ENCODE data around the gene XYLT1.

XYLT1 gene

DNA sequence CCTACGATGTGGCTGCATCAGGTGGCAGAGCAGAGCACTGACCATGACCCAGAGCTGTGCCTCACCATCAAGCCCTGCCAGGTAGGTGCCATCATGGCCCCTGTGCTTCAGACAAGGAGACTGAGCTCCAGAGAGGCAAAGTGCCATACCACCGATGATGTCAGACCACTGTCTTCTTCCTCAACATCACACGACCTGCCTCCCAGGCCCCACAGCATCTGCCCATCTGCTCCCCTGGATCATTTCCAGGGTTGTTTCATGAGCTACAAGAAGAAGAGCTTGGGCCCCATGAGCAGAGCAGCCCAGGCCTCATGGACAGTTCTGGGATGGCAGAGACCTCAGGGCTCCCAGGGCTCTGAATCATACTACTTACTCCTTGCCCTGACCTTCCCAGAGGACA lies 9.9 kb downstream of the XYLT1 start:
- no peak for DNase-seq (ENCODE audit: low read depth in 2 of 2, low spot score in 1 of 2)

DNA sequence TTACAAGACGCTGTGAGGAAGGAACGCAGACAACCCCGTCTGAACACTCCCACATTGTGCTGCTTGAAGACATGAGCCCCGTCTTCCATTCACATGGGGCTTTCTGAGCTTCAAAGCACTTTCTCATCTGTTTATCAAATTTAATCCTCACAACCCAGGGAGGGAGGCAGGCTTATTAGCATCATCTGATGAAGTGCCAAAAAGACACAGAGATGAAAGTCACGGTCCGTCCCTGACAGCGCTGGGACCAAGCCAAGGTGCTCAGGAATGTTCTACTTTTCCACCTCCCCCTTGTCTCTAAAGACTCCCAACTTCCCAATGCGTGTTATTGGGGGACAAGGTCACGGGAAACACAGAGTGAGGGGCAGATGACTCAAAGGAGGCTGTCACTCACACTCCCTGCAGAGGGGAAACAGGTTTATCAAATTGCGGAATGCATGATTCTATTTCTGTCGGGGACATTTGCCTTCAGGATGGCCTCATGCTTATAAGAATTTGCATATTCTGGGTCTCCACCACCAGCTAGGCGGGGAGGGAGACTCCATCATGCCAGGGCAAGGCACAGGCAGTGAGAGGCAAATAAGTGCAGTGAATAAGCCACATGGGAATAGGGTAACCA lies 10.7 kb downstream of the XYLT1 start:
- DNase-seq (ENCODE audit: low read depth in 2 of 2, low spot score in 1 of 2), result no peak

DNA sequence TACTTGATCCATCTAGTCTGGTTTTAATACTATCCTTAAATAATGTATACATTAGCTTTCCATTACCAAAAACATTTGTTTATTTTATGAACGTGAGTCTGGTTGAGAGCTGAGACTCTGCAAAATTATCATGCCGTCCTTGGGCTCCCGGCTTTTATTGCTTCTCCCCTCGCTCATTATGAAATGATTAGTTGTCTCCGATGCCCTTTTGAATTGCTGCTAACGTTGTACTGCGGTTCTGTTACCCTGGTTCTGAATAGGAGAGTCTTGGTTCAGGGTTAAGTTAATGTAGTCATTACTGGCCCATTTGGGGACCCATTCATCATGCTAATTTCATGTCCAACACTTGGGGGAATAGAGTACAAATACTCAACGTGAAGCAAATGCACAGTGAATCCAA lies 12.8 kb downstream of the XYLT1 start:
- no peak for DNase-seq (ENCODE audit: low read depth in 2 of 2, low spot score in 1 of 2)

GRCh38 chr16:17457513-17457912 lies 13.2 kb downstream of the XYLT1 start:
- no peak for DNase-seq (ENCODE audit: low read depth in 2 of 2, low spot score in 1 of 2)

DNA sequence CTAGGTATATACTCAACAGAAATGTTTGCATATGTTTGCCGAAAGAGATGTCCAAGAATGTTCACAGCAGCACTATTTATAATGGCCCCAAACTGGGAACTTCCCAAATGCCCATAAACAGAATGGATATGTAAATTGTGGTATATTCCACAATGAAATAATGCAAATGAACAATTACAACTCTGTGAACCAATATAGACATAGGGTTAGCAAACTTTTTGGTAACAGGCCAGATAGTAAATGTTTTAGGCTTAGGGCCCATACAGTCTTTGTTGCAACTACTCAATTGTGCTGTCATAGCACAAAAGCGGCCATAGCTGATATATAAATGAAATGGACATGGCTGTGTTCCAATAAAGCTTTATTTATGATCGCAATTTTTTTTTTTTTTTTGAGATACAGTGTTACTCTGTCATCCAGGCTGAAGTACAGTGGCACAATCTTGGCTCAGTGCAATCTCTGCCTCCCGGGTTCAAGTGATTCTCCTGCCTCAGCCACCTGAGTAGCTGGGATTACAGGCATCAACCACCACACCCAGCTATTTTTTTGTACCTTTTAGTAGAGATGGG lies 16.5 kb downstream of the XYLT1 start:
- no peak for DNase-seq (ENCODE audit: low read depth in 2 of 2, low spot score in 1 of 2)

DNA sequence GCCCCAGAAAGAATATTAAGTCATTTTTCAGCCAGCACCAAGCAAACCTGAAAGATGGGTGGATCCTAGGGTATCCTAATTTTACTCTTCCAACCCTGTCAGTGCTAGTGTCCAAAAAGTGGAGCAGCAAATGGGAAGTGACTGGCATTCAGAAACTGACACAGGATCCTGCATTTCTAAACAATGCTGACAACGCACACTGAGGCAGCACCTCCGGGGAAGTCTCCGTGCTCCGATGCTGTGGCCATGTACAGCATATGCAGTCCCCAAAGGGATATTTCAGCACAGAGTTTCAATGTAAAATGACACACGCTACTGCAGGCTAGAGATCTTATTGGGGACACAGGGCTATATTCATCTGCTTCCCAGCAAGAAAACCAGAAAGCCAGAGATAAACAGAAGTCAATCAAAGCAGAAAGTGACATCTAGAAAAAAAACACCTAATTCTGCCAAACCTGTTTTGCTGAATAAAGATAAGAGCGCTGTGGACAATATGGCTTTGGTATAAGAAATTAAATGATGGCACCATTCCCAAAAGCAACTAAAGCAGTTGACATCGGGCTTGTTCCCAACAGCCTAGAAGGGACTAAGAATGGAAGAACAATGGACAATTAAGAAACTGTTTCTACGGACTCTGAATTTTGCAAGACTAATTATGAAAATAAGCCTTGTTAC lies 17.3 kb downstream of the XYLT1 start:
- no peak for DNase-seq (ENCODE audit: low read depth in 2 of 2, low spot score in 1 of 2)

- DNase-seq (ENCODE audit: low read depth in 2 of 2, low spot score in 1 of 2), result no peak
Measured at GRCh38 chr16:17452922-17453321, 17.8 kb downstream of the XYLT1 start.

DNA sequence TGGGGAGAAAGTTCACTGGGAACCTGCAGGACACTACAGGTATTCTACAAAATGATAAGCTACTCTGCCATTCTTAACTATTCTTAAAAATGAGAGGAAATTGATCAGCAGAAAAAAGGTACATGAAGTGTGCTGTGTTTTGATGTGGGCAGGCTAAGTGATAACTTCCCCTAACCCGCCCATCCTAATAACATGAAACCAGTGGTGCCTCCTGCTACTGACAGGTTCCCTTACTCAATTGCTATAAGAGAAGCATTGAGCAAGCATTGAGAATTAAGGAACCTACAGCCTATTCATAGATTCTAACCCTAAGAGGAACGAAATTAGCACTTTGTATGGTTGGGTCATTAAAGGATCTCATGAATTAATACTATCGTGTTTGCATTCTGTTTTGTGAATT lies 18.9 kb downstream of the XYLT1 start:
- no peak for DNase-seq (ENCODE audit: low read depth in 2 of 2, low spot score in 1 of 2)

GRCh38 chr16:17450291-17450690 lies 20.5 kb downstream of the XYLT1 start:
- no peak for DNase-seq (ENCODE audit: low read depth in 2 of 2, low spot score in 1 of 2)

DNA sequence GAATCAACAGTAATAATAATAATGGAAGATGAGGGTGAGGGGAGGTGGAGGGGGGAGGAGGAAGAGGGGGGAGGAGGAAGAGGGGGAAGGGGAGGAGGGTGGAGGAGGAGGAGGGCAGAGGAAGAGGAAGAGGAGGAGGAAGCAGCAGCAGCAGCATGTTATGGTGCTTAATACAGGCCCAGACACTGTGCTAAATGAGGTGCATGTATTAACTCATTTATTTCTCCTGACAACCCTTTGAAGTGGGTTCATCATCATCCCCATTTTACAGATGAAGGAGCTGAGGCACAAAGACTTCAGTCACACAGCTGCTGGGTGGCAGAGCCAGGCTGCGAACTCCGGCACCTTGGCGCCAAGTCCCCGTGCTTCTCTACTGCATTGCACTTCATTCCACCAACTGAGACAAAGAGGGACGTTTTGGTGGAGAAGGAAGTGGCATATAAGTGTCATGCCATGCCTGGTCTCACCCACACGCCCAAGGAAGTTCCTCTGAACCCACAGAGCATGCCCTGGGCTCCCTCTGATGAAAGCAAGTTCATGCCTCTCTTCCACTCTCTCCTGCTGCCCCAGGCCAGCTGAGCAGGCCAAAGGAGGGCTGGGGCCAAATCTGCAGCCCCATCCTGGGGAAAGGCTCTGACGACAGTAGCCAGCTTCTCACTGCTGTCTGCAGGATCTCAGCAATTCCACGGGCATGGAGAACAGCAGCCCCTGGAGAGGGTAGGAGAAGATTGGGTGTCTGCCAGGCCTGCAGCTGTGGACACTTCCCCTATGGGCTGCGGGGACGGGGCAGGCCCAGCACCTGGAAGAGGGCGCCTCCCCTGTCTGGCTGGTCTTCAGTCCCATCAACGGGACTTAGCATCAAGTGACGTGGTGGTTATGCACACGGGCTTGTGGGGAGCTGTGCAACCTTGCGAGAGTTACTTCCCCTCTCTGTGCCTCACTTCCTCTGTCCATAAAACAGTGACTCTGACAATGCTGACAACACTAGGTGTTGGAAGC lies 21.8 kb downstream of the XYLT1 start:
- no peak for DNase-seq (ENCODE audit: low read depth in 2 of 2, low spot score in 1 of 2)

- DNase-seq (ENCODE audit: low read depth in 2 of 2, low spot score in 1 of 2), result no peak
Measured at GRCh38 chr16:17447101-17447569, 23.6 kb downstream of the XYLT1 start.

DNA sequence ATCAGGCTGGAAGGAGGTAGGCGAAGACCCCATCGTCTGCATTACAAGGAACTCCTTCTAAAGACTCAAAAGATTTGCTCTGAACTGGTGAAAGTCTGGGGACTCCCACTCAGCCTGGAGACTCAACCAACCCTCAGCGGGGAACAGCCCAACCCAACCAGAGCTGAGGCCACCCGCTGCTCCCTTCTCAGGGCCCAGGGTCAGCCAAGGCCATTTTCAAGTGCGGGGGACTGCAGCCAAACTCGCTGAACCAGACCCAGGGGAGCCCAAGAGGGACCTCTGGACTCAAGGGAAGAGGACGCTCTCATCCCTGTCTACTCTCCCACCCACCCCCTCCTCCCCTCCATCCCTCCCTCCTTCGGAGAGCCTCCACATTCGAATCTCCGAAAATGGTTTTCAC lies 24.1 kb downstream of the XYLT1 start:
- DNase-seq (ENCODE audit: low read depth in 2 of 2, low spot score in 1 of 2), result no peak

DNA sequence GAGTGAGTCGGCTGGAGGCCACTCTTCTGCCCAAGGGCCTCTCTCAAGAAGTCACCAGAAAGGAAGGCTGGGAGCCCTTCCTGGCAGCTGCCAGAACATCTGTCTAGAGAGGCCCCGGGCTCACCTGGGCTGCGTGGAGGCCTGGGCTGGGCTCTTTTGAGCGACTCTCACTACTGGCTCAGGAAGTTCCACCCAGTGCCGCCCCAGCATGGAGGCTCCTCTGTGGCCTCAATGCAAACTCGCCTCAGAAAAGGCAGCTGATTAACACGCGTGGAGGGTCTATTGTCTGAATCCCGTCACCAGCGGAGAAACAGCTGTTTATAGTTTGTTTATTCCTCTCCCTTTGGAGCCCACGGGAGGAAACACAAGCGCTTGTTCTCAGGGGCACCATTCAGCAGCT lies 25.3 kb downstream of the XYLT1 start:
- no peak for DNase-seq (ENCODE audit: low read depth in 2 of 2, low spot score in 1 of 2)

- DNase-seq (ENCODE audit: low read depth in 2 of 2, low spot score in 1 of 2), result no peak
Measured at GRCh38 chr16:17444658-17445057, 26.1 kb downstream of the XYLT1 start.

DNA sequence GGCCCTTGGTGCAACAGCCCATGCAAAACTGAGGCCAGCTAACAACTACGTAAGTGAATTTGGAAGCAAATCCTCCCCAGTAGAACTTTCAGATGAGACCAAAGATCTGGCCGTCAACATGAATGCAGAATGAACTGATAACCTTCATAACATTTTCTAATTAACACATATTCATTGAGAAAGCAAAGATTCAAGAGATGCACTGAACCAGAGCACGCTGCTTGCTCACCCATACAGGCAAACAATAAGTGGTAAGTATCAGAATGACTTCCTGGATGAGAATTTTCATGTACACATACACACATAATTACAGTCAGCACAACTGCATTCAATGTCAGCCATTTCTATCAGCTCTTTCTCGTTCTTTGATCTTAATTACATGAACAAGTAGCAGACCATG lies 30.6 kb downstream of the XYLT1 start:
- no peak for DNase-seq (ENCODE audit: low read depth in 2 of 2, low spot score in 1 of 2)

DNA sequence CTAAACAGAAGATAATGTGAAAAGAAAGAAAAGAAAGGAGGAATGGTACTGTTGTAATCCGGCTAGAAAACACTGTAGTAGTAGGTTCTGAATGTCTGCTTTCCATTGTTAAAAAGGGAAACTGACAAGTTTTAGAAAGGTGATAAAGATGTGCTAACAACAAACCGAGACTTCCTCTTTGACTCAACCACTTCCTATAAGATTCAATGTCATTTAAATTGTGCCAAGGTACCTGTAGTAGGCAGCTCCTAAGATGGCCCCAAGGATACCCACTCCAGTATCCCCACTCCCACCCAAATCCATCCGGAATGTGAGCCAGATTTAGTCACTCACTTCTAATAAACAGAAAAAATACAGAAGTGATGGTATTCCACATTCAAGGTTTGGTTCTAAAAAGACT lies 31.2 kb downstream of the XYLT1 start:
- DNase-seq (ENCODE audit: low read depth in 2 of 2, low spot score in 1 of 2), result no peak

GRCh38 chr16:17437981-17438380 lies 32.8 kb downstream of the XYLT1 start:
- DNase-seq (ENCODE audit: low read depth in 2 of 2, low spot score in 1 of 2), result no peak

- DNase-seq (ENCODE audit: low read depth in 2 of 2, low spot score in 1 of 2), result no peak
Measured at GRCh38 chr16:17437127-17437720, 33.5 kb downstream of the XYLT1 start.

DNA sequence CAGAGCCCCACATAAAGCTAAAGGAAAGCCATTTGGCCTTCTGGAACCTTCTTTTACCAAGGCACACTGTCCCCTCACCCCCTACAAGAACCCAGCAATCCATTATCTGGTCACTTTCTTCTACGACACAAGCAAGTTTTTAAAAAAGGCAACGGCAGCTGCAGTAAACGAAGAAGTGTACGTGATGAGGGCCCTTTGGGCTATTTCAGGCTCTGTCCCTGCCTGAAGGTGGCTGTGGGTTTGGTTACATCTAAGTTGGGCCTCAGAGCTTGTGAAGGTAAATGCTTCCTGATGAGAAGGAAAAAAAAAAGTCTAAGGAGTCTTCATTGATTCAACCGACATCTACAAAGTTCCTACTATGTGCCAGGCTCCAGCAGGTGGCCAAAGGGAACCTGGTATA lies 35.4 kb downstream of the XYLT1 start:
- no peak for DNase-seq (ENCODE audit: low read depth in 2 of 2, low spot score in 1 of 2)

GRCh38 chr16:17433577-17434451 lies 36.9 kb downstream of the XYLT1 start:
- DNase-seq (ENCODE audit: low read depth in 2 of 2, low spot score in 1 of 2), result no peak
